NB4 (cell line): ENCODE data around the gene SLC1A6.

Source experiments
- CTCF ChIP-seq: IDR thresholded peaks from one replicate; pipeline ENCODE4 v1.5.1; 2012; ENCODE audit warnings: low read depth, low read length
- MYC ChIP-seq: IDR thresholded peaks from 2 replicates; pipeline ENCODE4 v1.6.1; 2011; ENCODE audit warnings: low read depth, low read length

- no peak for TF ChIP-seq CTCF
- no peak for TF ChIP-seq MYC
Measured at GRCh38 chr19:14961956-14962685, 17.5 kb downstream of the SLC1A6 start.
